Esophagus muscularis mucosa (tissue), 4 donors: Measurements from ENCODE around the gene TANC1. TPM values are rescaled to one million over a fixed set of nuclear protein-coding genes. Genes with fewer than 3 reads are reported as not detected.

Experiments used
- DNase-seq: peaks from one replicate; pipeline ENCODE4 v3.0.0-alpha.2; 2017; ENCODE audit errors: extremely low spot score
- H3K27ac ChIP-seq, 4 donors: fragments of 200-600 bp; sonication (generic); replicated peaks in 1 of 4; 1 replicate in 3 of 4; 2 replicates in 1 of 4; pipeline ENCODE4 v1.5.1; 2016 to 2019; ENCODE audit warnings: mild to moderate bottlenecking in 1 of 4
- H3K27me3 ChIP-seq, 4 donors: fragments of 200-600 bp; sonication (generic); one replicate each; pipeline versions ENCODE4 v1.5.1 to v1.6.0; 2016 to 2019
- H3K36me3 ChIP-seq, 4 donors: fragments of 200-600 bp; sonication (generic); one replicate each; pipeline ENCODE4 v1.5.1; 2016 to 2019
- H3K4me1 ChIP-seq, 4 donors: fragments of 200-600 bp; sonication (generic); one replicate each; pipeline ENCODE4 v1.5.1; 2016 to 2019
- H3K4me3 ChIP-seq, 4 donors: fragments of 200-600 bp; sonication (generic); 1 replicate in 2 of 4; 2 replicates in 2 of 4; pipeline ENCODE4 v1.5.1; 2016 to 2019; ENCODE audit warnings: mild to moderate bottlenecking in 4 of 4, moderate library complexity in 1 of 4
- H3K9me3 ChIP-seq, 4 donors: fragments of 200-600 bp; sonication (generic); 1 replicate in 3 of 4; 2 replicates in 1 of 4; pipeline ENCODE4 v1.5.1; 2016 to 2019
- EP300 ChIP-seq: sonication (generic); formaldehyde crosslinking; IDR thresholded peaks from one replicate; pipeline ENCODE4 v1.6.1; 2017; ENCODE audit warnings: antibody characterized with exemption
- POLR2A ChIP-seq: fragments of 450-650 bp; IDR thresholded peaks from one replicate; pipeline ENCODE4 v1.6.1; 2017; ENCODE audit warnings: antibody characterized with exemption, moderate library complexity, mild to moderate bottlenecking, low read depth
- POLR2AphosphoS5 ChIP-seq, 2 donors: sonication (generic); formaldehyde crosslinking; IDR thresholded peaks; one replicate each; pipeline ENCODE4 v1.6.1; 2017; ENCODE audit warnings: antibody characterized with exemption in 2 of 2
- WGBS: methylation state at CpG from one replicate; pipeline ENCODE4 v1.1.5; 2018; 5-methylcytosine and 5-hydroxymethylcytosine counted together
- intact Hi-C: fragments of 100-400 bp; cut with DNase I; formaldehyde crosslinking; loops from one replicate; pipeline ENCODE4 v1.15.1; 2023
- total RNA-seq, 4 donors: library from RNA; depleted of rRNA; stranded (reverse); fragments of >200 nt; gene quantifications; one replicate each; pipeline versions ENCODE4 v1.1.0 to v1.2.1, GENCODE V29; 2016
- TF ChIP-seq, protein P1 (sequence below), 3 experiments: fragments of 200-600 bp in 2 of 3; fragments of 450-650 bp in 1 of 3; sonication (generic) in 2 of 3; IDR thresholded peaks; one replicate each; pipeline ENCODE4 v1.5.1; 2017 to 2019; ENCODE audit warnings: antibody characterized with exemption in 3 of 3, mild to moderate bottlenecking in 2 of 3, moderate library complexity in 1 of 3

Gene TANC1
- total RNA-seq, 4 donors from 2014 or later = 34.3 to 54.0 (median 52.9) TPM

DNA sequence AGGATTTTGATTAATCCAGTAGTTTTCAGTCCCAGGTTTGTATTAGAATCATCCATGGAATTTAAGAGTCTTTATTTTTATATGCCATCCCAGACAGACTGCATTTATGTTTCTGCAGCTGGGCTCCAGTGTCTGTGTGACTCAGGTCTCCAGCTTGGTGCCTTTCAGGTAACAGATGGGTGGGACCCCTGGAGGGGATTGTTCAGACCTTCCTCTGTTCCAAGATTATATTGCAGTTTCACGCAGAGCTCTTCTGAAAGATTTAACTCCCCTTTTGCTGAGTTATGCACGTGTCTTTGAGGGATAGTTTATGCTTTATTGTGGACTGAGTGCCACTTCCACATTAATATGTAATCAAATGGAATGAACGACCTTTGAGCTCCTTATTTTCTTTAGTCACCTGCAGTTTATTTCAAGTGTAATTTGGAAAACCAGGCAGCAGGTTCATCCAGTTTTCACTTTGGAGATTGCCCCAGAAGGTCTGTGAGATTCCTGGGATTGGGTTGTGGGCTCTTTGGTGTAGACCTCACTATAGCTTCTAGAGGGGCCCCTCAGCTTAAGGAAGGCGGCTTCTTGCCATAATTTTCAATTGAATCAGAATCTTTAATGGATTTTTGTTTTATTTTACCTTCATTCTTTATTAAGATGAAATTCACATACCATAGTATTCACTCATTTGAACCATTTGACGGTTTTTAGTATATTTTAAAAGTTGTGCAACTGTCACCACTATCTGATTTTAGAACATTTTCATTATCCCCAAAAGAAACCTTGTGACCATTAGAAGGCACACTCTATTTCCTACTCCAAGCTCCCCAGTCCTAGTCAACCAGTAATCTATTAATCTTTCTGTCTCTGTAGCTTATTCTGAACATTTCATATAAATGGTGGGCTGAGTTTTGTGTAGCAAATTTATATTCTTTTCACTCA, 183.0 kb downstream of the TANC1 start:
- Histone ChIP-seq H3K27ac (no peak overlapping the region), H3K36me3 (peaks cover 4 to 18% (median 6%) of the 10 kb centered on the region in 4 donors), H3K4me1 (peaks cover 66 to 87% (median 73%) of the 10 kb centered on the region in 4 donors), H3K9me3 (no peaks in the 10 kb centered on the region), H3K27me3 (no peaks in the 10 kb centered on the region), H3K4me3 (no peak overlapping the region)
- intact Hi-C loops = no loop called here
- TF ChIP-seq POLR2AphosphoS5 (IDR thresholded peaks at IDR 0.05) = no peak
- TF ChIP-seq EP300 = no peak
- no peak for TF ChIP-seq POLR2A
- TF ChIP-seq, protein P1, sequence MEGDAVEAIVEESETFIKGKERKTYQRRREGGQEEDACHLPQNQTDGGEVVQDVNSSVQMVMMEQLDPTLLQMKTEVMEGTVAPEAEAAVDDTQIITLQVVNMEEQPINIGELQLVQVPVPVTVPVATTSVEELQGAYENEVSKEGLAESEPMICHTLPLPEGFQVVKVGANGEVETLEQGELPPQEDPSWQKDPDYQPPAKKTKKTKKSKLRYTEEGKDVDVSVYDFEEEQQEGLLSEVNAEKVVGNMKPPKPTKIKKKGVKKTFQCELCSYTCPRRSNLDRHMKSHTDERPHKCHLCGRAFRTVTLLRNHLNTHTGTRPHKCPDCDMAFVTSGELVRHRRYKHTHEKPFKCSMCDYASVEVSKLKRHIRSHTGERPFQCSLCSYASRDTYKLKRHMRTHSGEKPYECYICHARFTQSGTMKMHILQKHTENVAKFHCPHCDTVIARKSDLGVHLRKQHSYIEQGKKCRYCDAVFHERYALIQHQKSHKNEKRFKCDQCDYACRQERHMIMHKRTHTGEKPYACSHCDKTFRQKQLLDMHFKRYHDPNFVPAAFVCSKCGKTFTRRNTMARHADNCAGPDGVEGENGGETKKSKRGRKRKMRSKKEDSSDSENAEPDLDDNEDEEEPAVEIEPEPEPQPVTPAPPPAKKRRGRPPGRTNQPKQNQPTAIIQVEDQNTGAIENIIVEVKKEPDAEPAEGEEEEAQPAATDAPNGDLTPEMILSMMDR (IDR thresholded peaks at IDR 0.05) = no peak
- WGBS = 89% methylated on average over 5 of the region's 5 CpGs
- no peak for DNase-seq

DNA sequence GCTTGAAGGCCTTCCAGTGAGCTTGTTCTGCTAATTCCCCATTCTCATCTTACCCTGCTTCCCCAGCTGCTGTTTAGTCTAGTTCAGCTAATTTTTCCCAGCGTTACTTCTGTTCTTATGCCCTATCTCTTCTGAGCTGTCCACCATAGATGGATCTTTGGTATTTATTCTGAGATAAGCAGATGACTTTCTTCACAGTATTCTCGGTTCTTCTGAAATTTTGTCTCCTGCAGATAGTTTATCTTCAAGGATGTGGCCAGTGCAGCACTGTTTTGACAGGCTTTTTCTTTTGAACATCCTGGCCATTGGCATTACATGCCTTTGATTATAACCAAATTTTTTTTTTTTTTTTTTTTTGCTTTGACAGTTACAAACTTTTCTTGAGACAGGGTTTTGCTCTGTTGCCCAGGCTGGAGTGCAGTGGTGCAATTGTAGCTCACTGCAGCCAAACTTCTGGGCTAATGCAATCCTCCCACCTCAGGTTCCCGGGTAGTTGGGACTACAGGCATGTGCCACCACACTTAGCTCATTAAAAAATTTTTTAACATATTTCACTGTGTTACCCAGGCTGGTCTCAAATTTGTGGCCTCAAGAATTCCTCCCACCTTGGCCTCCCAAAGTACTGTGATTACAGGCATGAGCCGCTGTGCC, 183.8 kb downstream of the TANC1 start:
- TF ChIP-seq POLR2A (no peak), POLR2AphosphoS5 (IDR thresholded peaks at IDR 0.05) (no peak), EP300 (no peak)
- TF ChIP-seq, protein P1 (IDR thresholded peaks at IDR 0.05) = no peak
- peaks cover 59 to 87% (median 71%) of the 10 kb centered on the region in 4 donors for H3K4me1 ChIP-seq
- no peak overlapping the region for H3K27ac ChIP-seq
- H3K9me3 ChIP-seq = no peaks in the 10 kb centered on the region
- no peaks in the 10 kb centered on the region for H3K27me3 ChIP-seq
- no peak overlapping the region for H3K4me3 ChIP-seq
- peaks cover 4 to 18% (median 8%) of the 10 kb centered on the region in 4 donors for H3K36me3 ChIP-seq
- intact Hi-C loops = no loop called here
- DNase-seq = no peak
- WGBS = 71% methylated on average over 4 of the region's 4 CpGs

DNA sequence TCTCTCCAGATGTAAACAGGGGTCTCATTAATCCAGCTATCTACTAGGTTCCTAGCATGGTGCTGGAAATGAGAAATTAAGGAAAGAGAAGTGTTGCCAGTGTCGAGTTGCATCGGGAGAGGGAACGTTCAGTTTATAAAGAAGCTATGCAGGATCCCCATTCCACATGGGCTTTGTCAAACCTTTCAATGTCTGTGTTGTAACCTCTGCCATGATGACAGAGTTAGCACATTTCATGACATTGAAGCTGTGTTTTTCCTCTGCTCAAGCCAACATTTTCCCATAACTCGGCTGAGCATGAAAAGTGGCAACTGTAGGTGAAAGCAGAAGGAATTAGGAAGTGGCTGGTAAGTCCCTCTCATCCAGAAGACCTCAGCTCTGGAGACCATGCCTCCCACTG, 184.6 kb downstream of the TANC1 start:
- no peak for TF ChIP-seq EP300
- TF ChIP-seq, protein P1 (IDR thresholded peaks at IDR 0.05) = no peak
- no peak for TF ChIP-seq POLR2AphosphoS5 (IDR thresholded peaks at IDR 0.05)
- TF ChIP-seq POLR2A = no peak
- Histone ChIP-seq H3K4me1 (peaks cover 50 to 79% (median 69%) of the 10 kb centered on the region in 4 donors), H3K9me3 (no peaks in the 10 kb centered on the region), H3K36me3 (peaks cover 4 to 18% (median 8%) of the 10 kb centered on the region in 4 donors), H3K4me3 (no peak overlapping the region), H3K27ac (no peak overlapping the region), H3K27me3 (no peaks in the 10 kb centered on the region)
- 74% methylated on average over 4 of the region's 4 CpGs for WGBS
- no peak for DNase-seq
- intact Hi-C loops = no loop called here

DNA sequence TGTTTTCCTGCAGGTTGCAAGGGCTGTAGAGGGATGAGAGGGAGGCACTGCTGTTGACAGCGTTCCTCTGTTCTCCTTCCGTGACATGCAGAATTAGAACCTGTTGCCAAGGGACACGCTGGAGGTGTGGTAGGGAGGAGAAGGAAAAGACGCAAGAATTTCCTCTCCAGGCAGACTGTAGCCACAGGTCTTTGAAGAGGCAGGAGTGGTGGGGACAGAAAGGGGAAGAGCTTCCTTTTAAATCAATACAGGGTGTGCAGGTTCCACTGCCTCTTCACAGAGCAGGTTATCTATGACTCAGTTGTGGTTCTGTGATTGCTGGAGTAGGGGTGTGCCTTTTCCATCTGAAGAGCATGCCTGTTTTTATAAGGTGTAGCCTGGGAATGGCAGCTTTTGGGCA, 185.0 kb downstream of the TANC1 start:
- Histone ChIP-seq H3K27me3 (no peaks in the 10 kb centered on the region), H3K9me3 (no peaks in the 10 kb centered on the region), H3K27ac (no peak overlapping the region), H3K36me3 (peaks cover 4 to 18% (median 8%) of the 10 kb centered on the region in 4 donors), H3K4me1 (peaks cover 46 to 77% (median 69%) of the 10 kb centered on the region in 4 donors), H3K4me3 (no peak overlapping the region)
- DNase-seq = no peak
- TF ChIP-seq, protein P1 (IDR thresholded peaks at IDR 0.05) = no peak
- no peak for TF ChIP-seq EP300
- TF ChIP-seq POLR2AphosphoS5 (IDR thresholded peaks at IDR 0.05) = no peak
- no peak for TF ChIP-seq POLR2A
- WGBS = 47% methylated on average over 4 of the region's 4 CpGs
- intact Hi-C loops = no loop called here
